Ovary (tissue), 9 donors: ENCODE results near the gene AP2B1. TPM values are rescaled to one million over a fixed set of nuclear protein-coding genes. Genes with fewer than 3 reads are reported as not detected.

Experiments
- DNase-seq, 5 donors: peaks; one replicate each; pipeline ENCODE4 v3.0.0-alpha.2; 2019 to 2020
- H3K27ac ChIP-seq, 2 donors: fragments of 200-600 bp; one replicate each; pipeline versions ENCODE4 v1.5.1 to v1.8.0; 2019 to 2022
- H3K27me3 ChIP-seq: fragments of 200-600 bp; one replicate; pipeline ENCODE4 v1.8.0; 2022
- H3K36me3 ChIP-seq: fragments of 200-600 bp; sonication (generic); one replicate; pipeline ENCODE4 v1.5.1; 2019
- H3K4me1 ChIP-seq: one replicate; pipeline ENCODE4 v1.8.1; 2013; ENCODE audit warnings: mild to moderate bottlenecking, moderate library complexity; ENCODE audit not compliant: insufficient read depth
- H3K4me3 ChIP-seq: fragments of 200-600 bp; sonication (generic); one replicate; pipeline ENCODE4 v1.5.1; 2017
- H3K9me3 ChIP-seq, 2 donors: fragments of 200-600 bp in 1 of 2; sonication (generic) in 1 of 2; one replicate each; pipeline versions ENCODE4 v1.5.1 to v1.8.1; 2013 to 2019; ENCODE audit warnings: mild to moderate bottlenecking in 1 of 2, moderate library complexity in 1 of 2
- CTCF ChIP-seq, 3 donors: fragments of 450-650 bp in 2 of 3; fragments of 200-600 bp in 1 of 3; IDR thresholded peaks; one replicate each; pipeline versions ENCODE4 v1.5.1 to v1.8.0; 2016 to 2022; ENCODE audit warnings: antibody characterized with exemption in 3 of 3, mild to moderate bottlenecking in 1 of 3
- EP300 ChIP-seq: sonication (generic); formaldehyde crosslinking; IDR thresholded peaks from one replicate; pipeline ENCODE4 v1.6.1; 2017; ENCODE audit warnings: antibody characterized with exemption
- POLR2A ChIP-seq: fragments of 450-650 bp; IDR thresholded peaks from one replicate; pipeline ENCODE4 v1.6.1; 2017; ENCODE audit warnings: antibody characterized with exemption, mild to moderate bottlenecking, moderate library complexity
- WGBS, 3 donors: extraction: QIAGEN DNeasy Blood & Tissue Kit in 1 of 3; methylation state at CpG; one replicate each; pipeline versions ENCODE4 v1.1.5 to v1.1.7; 2013 to 2017; 5-methylcytosine and 5-hydroxymethylcytosine counted together
- intact Hi-C, 4 donors: fragments of 100-400 bp; cut with DNase I; formaldehyde crosslinking; loops; one replicate each; pipeline versions ENCODE4 v1.11.0 to v1.15.1; 2022 to 2023
- polyA plus RNA-seq, 2 donors: library from polyadenylated mRNA; stranded (reverse); fragments of 200-250 nt in 1 of 2; fragments of 350-450 nt in 1 of 2; fragmentation: Illumina TruSeq in 1 of 2; extraction: RNeasy Lipid Tissue Mini Kit (QIAGEN cat#74804) in 1 of 2; gene quantifications; one replicate each; pipeline ENCODE4 v1.2.3, GENCODE V29; 2013 to 2014
- total RNA-seq, 7 donors: library from RNA; depleted of rRNA in 2 of 7; stranded (reverse); fragments of >200 nt in 2 of 7; fragmentation: NEBNext Ultra II Directional in 3 of 7; extraction: Animal tissue kit (Norgen Biotek cat#: 25700) in 3 of 7; gene quantifications; one replicate each; pipeline versions ENCODE4 v1.1.0 to v1.2.4, GENCODE V29; 2016 to 2023
- donor health status: DM: no; HTN: no; CAD: no; lungs with moderate emphysema.
- donor health status: DM: no; HTN: no; CAD: no.
- donor health status: Bipolar disorder and iron deficiency.
- donor health status: DM: yes; HTN: yes; CAD: no.
- donor health status: DM: no; HTN: no; CAD: no.
- donor health status: DM: yes; HTN: yes; CAD: no.

The AP2B1 gene
- total and polyA plus RNA-seq, 9 donors = 42.6 to 170 (median 139) TPM

- Histone ChIP-seq H3K4me3 (no peak overlapping the region), H3K36me3 (no peaks in the 10 kb centered on the region), H3K27ac (no peak overlapping the region), H3K9me3 (no peaks in the 10 kb centered on the region), H3K4me1 (peaks cover 3% of the 10 kb centered on the region), H3K27me3 (no peaks in the 10 kb centered on the region)
- no peak for DNase-seq
- TF ChIP-seq EP300 = no peak
- WGBS, 3 donors = 81 to 94% (median 87%) methylated on average over 3 of the region's 3 CpGs
- intact Hi-C loops = no loop called here
Measured at GRCh38 chr17:35575759-35576158, 11.4 kb upstream of the AP2B1 start.

- DNase-seq = no peak
- Histone ChIP-seq H3K27ac (peak overlapping the region in 1 of 2 donors; percentile 83), H3K36me3 (no peaks in the 10 kb centered on the region), H3K9me3 (no peaks in the 10 kb centered on the region), H3K4me3 (peak overlapping the region; percentile 90), H3K4me1 (peaks cover 3% of the 10 kb centered on the region), H3K27me3 (no peaks in the 10 kb centered on the region)
- 1 to 2% (median 2%) methylated on average over 8 of the region's 8 CpGs for WGBS, 3 donors
- intact Hi-C loops = no loop called here
- TF ChIP-seq POLR2A (no peak), CTCF (IDR thresholded peaks at IDR 0.05) (no peak), EP300 (no peak)
Measured at GRCh38 chr17:35577830-35578196, 9.3 kb upstream of the AP2B1 start.

GRCh38 chr17:35578197-35578928, 8.8 kb upstream of the AP2B1 start, which contains the start of gene PEX12:
TSS of gene PEX12 (minus strand) at chr17:35578571. CDS start at chr17:35578021, 550 bp downstream.
- Histone ChIP-seq H3K27me3 (no peaks in the 10 kb centered on the region), H3K4me3 (peak within 1 kb of the TSS; percentile 90), H3K4me1 (peaks cover 3% of the 10 kb centered on the region), H3K36me3 (no peaks in the 10 kb centered on the region), H3K27ac (peak within 1 kb of the TSS in 1 of 2 donors; percentile 83), H3K9me3 (no peaks in the 10 kb centered on the region)
- intact Hi-C loops = no loop called here
- WGBS, 3 donors = 0% methylated on average over 45 of the region's 45 CpGs
- DNase-seq = peak; percentile 85 to 90 (median 87)
- TF ChIP-seq POLR2A (peak; percentile 72), CTCF (IDR thresholded peaks at IDR 0.05) (no peak)

- DNase-seq = no peak
- H3K36me3 ChIP-seq = no peaks in the 10 kb centered on the region
- peaks cover 3% of the 10 kb centered on the region for H3K4me1 ChIP-seq
- H3K4me3 ChIP-seq = peak overlapping the region; percentile 90
- TF ChIP-seq CTCF (IDR thresholded peaks at IDR 0.05) (no peak), EP300 (no peak), POLR2A (no peak)
- no peaks in the 10 kb centered on the region for H3K9me3 ChIP-seq
- 1 to 5% (median 3%) methylated on average over 11 of the region's 11 CpGs for WGBS, 3 donors
- H3K27me3 ChIP-seq = no peaks in the 10 kb centered on the region
- intact Hi-C loops = no loop called here
- peak overlapping the region in 1 of 2 donors; percentile 83 for H3K27ac ChIP-seq
Measured at GRCh38 chr17:35578929-35579432, 8.1 kb upstream of the AP2B1 start.

GRCh38 chr17:35584061-35584460, 3.1 kb upstream of the AP2B1 start:
- no peak for DNase-seq
- H3K9me3 ChIP-seq = no peaks in the 10 kb centered on the region
- no peaks in the 10 kb centered on the region for H3K36me3 ChIP-seq
- WGBS, 3 donors = 48 to 77% (median 72%) methylated on average over 1 of the region's 1 CpG
- H3K27me3 ChIP-seq = no peaks in the 10 kb centered on the region
- TF ChIP-seq POLR2A (no peak), CTCF (IDR thresholded peaks at IDR 0.05) (no peak), EP300 (no peak)
- H3K4me3 ChIP-seq = no peak overlapping the region
- H3K4me1 ChIP-seq = peaks cover 4% of the 10 kb centered on the region
- H3K27ac ChIP-seq = no peak overlapping the region
- intact Hi-C loops = no loop called here
